NCI-H526 treated with DMSO at 0.1 percent for 48 hours (cell line): ENCODE results near the gene LRRC4B.
"Not testable (repeated sequence)": the region's sequence is repeated elsewhere in the genome, so short reads cannot be mapped to it uniquely, and the experiment has no call there.

ENCODE experiments used
- DNase-seq: peaks from one replicate; lab custom pipeline; 2025; lab: John Stamatoyannopoulos, UW

The LRRC4B gene

GRCh38 chr19:50553134-50553703 is 15.0 kb downstream of the LRRC4B start:
- DNase-seq = no peak

- DNase-seq = no peak
Observed at GRCh38 chr19:50552540-50552939, 15.7 kb downstream of the LRRC4B start.

GRCh38 chr19:50551715-50552187 is 16.5 kb downstream of the LRRC4B start:
- DNase-seq = no peak

- no peak for DNase-seq
Observed at GRCh38 chr19:50551034-50551714, 17.1 kb downstream of the LRRC4B start.

- no peak for DNase-seq
Observed at GRCh38 chr19:50550594-50550966, 17.7 kb downstream of the LRRC4B start.

GRCh38 chr19:50549927-50550593 is 18.2 kb downstream of the LRRC4B start:
- no peak for DNase-seq

- DNase-seq = no peak
Observed at GRCh38 chr19:50549059-50549926, 18.9 kb downstream of the LRRC4B start.

GRCh38 chr19:50548191-50549058 is 19.8 kb downstream of the LRRC4B start:
- DNase-seq = no peak

GRCh38 chr19:50547385-50548190 is 20.6 kb downstream of the LRRC4B start:
- no peak for DNase-seq

- DNase-seq = no peak
Observed at GRCh38 chr19:50546527-50547221, 21.6 kb downstream of the LRRC4B start.

GRCh38 chr19:50542943-50543342 is 25.3 kb downstream of the LRRC4B start:
- DNase-seq = no peak

- DNase-seq = peak; percentile 46
Observed at GRCh38 chr19:50537769-50538230, 30.4 kb downstream of the LRRC4B start.

GRCh38 chr19:50537306-50537685 is 30.9 kb downstream of the LRRC4B start:
- DNase-seq = no peak

- no peak for DNase-seq
Observed at GRCh38 chr19:50536662-50537305, 31.5 kb downstream of the LRRC4B start.

- no peak for DNase-seq
Observed at GRCh38 chr19:50535672-50536187, 32.5 kb downstream of the LRRC4B start.

- DNase-seq = no peak
Observed at GRCh38 chr19:50534478-50534877, 33.8 kb downstream of the LRRC4B start.

- DNase-seq = no peak
Observed at GRCh38 chr19:50532952-50533351, 35.3 kb downstream of the LRRC4B start.

GRCh38 chr19:50531171-50531612 is 37.0 kb downstream of the LRRC4B start:
- no peak for DNase-seq

- not testable (repeated sequence) for DNase-seq
Observed at GRCh38 chr19:50528052-50528451, 40.2 kb downstream of the LRRC4B start.
